ENCODE results near the gene TSSC4. TPM values are rescaled to one million over a fixed set of nuclear protein-coding genes. Genes with fewer than 3 reads are reported as not detected.

Gene TSSC4
- total RNA-seq, 4 donors from 2014 or later: 54.8 to 70.2 (median 66.3) TPM

GRCh38 chr11:2450321-2451041 is 49.9 kb downstream of the TSSC4 start:
- H3K4me1 ChIP-seq: peaks cover 0 to 18% (median 0%) of the 10 kb centered on the region in 3 donors
- H3K36me3 ChIP-seq: no peaks in the 10 kb centered on the region
- 84 to 91% methylated on average over 6 of the region's 19 CpGs for WGBS, 2 donors (ENCODE audit: low coverage in 1 of 2)
- no peak for ATAC-seq
- no peak overlapping the region for H3K4me3 ChIP-seq
- H3K9me3 ChIP-seq: peaks cover 0 to 6% (median 0%) of the 10 kb centered on the region in 3 donors
- no peak for TF ChIP-seq EP300 (IDR thresholded peaks at IDR 0.05)
- no peak for TF ChIP-seq CTCF (IDR thresholded peaks at IDR 0.05)
- no peak for TF ChIP-seq POLR2AphosphoS5 (IDR thresholded peaks at IDR 0.05)
- TF ChIP-seq POLR2A (IDR thresholded peaks at IDR 0.05): no peak
- peaks cover 82% of the 10 kb centered on the region for H3K27me3 ChIP-seq
- H3K27ac ChIP-seq: no peak overlapping the region

DNA sequence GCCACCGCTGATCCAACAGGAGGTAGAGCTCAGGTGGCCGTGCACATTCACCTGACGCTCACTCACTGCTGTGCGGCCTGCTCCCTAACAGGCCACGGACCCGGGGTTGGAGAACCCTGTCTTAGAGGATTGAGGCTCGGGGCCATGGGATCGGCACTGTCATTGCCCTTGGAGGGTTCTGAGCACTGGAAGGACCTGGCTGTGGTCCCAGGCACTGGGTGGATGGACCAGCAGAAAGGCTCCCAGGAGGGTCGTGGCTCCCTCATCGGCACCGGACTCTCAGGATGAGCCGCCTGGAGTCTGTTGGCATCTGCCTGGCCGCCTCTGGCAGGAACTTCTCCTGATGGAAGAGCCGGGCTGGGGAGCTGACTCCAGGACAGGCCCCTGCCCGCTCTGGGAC is 50.8 kb downstream of the TSSC4 start:
- no peak for TF ChIP-seq CTCF (IDR thresholded peaks at IDR 0.05)
- TF ChIP-seq POLR2A (IDR thresholded peaks at IDR 0.05): no peak
- no peak for TF ChIP-seq POLR2AphosphoS5 (IDR thresholded peaks at IDR 0.05)
- no peak for TF ChIP-seq EP300 (IDR thresholded peaks at IDR 0.05)
- Histone ChIP-seq H3K27ac (no peak overlapping the region), H3K36me3 (no peaks in the 10 kb centered on the region), H3K4me3 (no peak overlapping the region), H3K4me1 (peaks cover 0 to 11% (median 0%) of the 10 kb centered on the region in 3 donors), H3K27me3 (peaks cover 73% of the 10 kb centered on the region), H3K9me3 (peaks cover 0 to 6% (median 0%) of the 10 kb centered on the region in 3 donors)
- ATAC-seq: no peak
- 95% methylated on average over 3 of the region's 15 CpGs; no CpG with 5 or more reads in 1 of the 2 donors for WGBS, 2 donors (ENCODE audit: low coverage in 1 of 2)

DNA sequence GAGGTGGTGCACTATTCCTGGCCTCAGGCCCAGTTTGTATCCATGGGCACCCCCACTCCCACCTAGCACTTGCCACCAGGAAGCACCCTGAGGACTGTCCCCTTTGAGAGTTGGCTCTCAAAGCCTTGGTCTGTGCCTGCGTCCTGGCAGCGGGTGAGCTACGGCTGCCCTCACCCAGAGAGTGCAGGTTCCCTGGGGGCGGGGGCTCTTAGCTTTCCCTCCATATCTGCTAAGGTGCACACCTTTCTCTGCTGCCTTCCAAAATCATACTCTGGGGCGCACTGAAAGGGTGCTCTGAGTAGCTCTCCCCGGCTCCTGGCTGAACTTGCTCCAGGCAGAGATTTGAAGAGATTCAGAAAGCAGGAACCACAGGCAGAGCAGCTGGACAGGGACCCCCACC is 51.4 kb downstream of the TSSC4 start:
- Histone ChIP-seq H3K36me3 (no peaks in the 10 kb centered on the region), H3K9me3 (peaks cover 0 to 6% (median 0%) of the 10 kb centered on the region in 3 donors), H3K4me1 (peaks cover 0 to 6% (median 0%) of the 10 kb centered on the region in 3 donors), H3K27me3 (peaks cover 67% of the 10 kb centered on the region), H3K4me3 (no peak overlapping the region), H3K27ac (no peak overlapping the region)
- no peak for ATAC-seq
- no CpG with 5 or more reads among the region's 6 CpGs for WGBS, 2 donors (ENCODE audit: low coverage in 1 of 2)
- TF ChIP-seq POLR2AphosphoS5 (IDR thresholded peaks at IDR 0.05) (no peak), POLR2A (IDR thresholded peaks at IDR 0.05) (no peak), EP300 (IDR thresholded peaks at IDR 0.05) (no peak), CTCF (IDR thresholded peaks at IDR 0.05) (no peak)

GRCh38 chr11:2452321-2453012 is 51.9 kb downstream of the TSSC4 start:
- no peak for TF ChIP-seq EP300 (IDR thresholded peaks at IDR 0.05)
- no peak for TF ChIP-seq POLR2AphosphoS5 (IDR thresholded peaks at IDR 0.05)
- no peak for TF ChIP-seq CTCF (IDR thresholded peaks at IDR 0.05)
- TF ChIP-seq POLR2A (IDR thresholded peaks at IDR 0.05): no peak
- Histone ChIP-seq H3K4me3 (no peak overlapping the region), H3K9me3 (peaks cover 0 to 6% (median 0%) of the 10 kb centered on the region in 3 donors), H3K27me3 (peaks cover 62% of the 10 kb centered on the region), H3K4me1 (peaks cover 0 to 5% (median 0%) of the 10 kb centered on the region in 3 donors), H3K36me3 (no peaks in the 10 kb centered on the region), H3K27ac (no peak overlapping the region)
- 53 to 92% methylated on average over 4 to 5 of the region's 20 CpGs for WGBS, 2 donors (ENCODE audit: low coverage in 1 of 2)
- ATAC-seq: no peak

Data from gastroesophageal sphincter (tissue), 4 donors.